DMS153 (cell line): Measurements from ENCODE around the gene KLK14.

Experiments
- DNase-seq: peaks from one replicate; lab custom pipeline; 2025; lab: John Stamatoyannopoulos, UW

Gene KLK14

DNA sequence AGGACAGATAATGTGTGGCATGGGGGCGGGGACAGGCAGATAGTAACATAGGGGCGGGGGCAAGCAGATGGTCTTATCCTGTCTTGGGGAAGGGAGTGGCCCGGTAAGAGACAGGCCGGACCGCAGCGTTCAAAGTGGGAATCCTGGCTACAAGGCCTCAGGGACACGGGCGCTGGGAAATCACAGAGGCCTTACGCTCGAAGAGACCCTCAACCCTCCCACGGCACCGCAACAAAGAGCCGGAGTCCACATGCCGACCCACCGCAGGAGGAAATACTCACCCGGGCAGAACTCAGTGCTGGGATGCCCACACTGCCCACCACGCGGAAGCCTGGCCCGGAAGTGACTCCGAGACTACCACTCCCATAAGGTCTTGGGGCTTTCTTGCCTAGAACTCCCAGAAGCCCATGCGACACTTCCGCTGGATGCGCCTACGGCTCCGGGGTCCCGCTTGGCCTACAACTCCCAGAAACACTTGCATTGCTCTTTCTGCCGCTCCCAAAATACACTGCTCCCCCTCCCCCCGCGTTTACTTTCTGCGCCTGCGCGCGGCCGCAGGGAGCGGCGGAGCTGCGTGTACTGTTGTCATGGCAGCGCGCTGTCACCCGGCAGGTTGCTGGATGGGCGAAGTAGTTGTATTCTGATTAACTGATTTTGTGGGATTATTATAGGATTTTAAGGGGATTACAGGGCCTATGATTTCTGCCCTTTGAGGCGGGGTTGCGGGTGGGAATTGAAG, 25.5 kb upstream of the KLK14 start, which contains the start of gene CTU1:
Gene CTU1, minus strand, starts transcription at position 344 of the 739 bp plus-strand sequence. CDS start 3,840 bp downstream, outside the sequence.
- DNase-seq = peak; percentile 98

DNA sequence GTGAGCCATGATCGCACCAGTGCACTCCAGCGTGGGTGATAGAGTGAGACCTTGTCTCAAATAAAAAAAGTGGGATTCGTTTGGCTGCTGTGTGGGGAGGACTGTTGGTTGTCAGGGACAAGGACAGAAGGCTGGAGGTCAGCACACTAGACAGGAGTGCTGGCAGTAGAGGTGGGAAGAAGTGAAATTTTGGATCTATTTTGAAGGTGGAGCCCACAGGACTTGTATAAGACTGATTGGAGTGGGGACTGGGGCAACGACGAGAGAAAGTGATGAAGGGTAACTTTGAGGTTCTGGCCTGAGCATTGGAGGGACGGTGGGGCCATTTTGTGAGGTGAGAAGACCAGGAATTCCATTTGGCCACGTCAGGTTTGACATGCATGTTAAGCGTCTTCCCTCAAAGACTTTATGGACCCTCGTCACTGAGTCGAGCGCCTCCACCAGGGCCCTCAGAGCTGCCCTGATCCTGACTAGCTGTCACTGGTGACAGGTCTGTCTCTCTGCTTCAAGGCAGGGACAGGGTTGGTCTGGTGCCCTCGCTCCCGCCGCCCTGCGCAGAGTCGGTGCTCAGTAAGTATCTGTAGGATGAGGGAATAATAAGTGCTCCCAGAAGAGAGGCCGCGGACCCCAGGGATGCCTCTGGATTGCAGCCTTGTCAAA, 24.8 kb upstream of the KLK14 start:
- no peak for DNase-seq

DNA sequence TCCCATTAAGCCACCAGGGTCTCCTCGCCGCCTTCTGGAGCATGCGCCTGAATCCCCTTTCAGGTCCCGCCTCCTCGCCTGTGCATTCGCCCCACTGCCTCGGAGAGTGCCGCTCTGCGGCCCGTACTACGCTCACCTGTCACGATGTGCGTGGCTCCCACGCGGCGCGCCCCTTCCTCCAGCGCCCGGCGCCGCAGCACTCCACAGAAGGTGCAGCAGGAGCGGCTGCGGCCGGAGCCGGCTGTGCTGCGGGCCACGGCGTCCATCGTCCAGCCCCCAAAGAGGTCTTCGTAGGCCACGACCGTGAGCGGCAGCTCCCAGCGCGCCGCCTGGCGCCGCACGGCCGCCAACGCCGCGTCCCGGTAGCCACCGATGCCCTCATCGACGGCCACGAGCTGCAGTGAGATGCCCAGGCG, 21.2 kb upstream of the KLK14 start:
- DNase-seq = no peak

DNA sequence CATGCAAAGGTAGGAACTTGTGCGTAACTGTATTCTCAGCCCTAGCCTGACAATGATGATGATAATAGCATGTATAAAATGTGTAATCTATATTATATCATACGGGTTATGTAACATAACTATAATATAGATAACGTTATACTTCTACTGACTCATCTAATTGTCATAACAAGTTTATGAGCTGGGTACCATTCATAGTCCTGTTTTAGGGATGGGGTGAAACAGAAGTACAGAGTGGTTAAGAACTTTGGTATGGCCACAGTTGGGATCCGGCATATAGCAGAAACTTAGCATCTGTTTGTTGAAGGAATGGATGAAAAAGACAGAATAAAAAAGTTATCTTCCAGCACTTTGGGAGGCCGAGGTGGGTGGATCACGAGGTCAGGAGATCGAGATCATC, 20.3 kb upstream of the KLK14 start:
- no peak for DNase-seq

DNA sequence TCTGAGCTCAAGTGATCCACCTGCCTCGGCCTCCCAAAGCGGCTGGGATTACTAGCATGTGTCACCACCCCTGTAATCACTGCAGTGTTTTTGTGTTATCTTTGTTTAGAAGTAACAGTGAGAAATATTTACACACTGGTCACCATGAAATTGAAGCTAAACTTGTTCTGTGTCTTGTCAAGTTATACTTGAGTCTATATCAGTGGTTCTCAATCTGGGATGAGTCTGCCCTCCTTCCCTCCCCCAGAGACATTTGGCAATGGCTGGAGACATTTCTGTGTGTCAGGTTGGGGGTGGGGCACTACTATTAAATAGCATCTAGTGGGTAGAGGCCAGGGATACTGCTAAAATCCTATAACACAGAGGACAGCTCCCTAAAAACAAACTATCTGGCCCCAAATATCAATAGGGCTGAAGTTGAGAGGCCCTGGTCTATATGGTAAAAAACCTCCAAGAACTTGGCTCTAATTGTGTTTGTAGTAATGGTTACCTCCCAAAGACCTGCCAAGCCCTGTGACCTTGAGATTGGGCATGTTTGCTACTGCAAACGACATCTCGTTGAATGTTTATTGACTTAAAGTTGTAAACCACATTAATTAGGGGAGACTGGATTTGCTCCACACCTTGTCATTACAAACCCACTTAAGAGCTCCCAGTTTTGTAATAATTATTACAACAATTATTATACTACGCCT, 18.6 kb upstream of the KLK14 start:
- DNase-seq = no peak

DNA sequence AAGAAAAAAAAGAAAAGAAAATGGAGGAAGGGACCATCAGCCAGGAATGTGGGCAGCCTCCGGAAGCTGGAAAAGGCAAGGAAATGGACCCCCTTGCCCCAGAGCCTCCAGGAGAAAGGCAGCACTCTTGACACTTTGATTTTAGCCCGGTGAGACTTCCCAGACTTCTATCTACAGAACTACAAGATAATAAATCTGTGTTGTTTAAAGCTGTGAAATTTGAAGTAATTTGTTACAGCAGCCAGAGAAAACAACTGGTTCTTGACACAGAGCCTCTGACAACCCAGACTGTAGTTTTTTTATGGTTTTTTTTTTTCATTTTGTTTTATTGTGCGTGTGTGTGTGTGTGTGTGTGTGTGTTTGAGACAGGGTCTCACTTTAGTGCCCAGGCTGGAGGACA, 17.9 kb upstream of the KLK14 start:
- DNase-seq = no peak

DNA sequence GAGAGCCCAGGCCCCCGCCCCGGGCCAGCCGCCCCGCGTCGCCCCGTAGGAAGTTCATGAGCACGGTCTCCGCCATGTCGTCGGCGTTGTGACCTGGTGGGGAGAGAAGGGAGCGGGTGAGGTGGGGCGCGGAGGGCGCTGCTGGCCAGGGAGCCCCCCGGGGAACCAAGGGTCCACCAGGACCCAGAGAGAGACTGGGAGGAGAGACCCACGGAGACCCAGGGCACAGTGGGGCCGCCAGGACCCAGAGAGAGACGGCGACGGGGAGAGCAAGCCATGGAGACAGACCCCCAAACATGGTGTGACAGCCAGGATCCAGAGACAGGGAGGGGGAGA, 16.3 kb upstream of the KLK14 start:
- DNase-seq = no peak

DNA sequence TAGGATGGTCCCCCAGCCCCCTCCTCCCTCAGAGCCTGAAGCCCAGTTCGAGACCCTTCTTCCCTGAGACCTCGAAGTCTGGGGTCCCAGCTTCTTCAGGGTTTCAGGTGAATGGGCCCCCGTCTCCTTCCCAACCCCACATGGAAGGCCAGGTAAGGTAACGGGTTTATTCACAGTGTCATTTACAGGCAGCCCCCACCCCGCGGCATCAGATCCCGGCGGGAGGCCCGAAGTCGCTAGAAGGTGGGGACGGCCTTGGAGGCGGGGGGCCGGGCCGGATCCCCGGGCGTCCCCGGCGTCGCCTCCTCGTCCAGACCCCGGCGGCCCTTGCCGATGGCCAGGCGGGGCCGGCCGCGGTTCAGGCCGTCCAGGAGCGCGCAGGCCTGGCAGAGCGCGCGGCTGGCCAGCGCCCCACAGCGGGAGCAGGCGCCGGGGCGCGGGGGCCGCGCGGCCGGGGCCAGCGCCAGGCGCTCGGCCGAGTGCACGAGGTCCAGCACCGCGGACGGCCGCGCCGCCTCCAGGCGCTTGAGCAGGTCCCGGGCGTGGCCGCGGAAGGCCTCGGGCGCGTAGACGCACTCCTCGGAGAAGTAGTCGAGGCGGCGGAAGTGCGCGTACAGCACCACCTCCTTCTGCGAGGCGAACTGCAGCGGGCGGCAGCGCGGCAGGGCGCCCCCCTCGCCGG, 15.8 kb upstream of the KLK14 start:
- no peak for DNase-seq

DNA sequence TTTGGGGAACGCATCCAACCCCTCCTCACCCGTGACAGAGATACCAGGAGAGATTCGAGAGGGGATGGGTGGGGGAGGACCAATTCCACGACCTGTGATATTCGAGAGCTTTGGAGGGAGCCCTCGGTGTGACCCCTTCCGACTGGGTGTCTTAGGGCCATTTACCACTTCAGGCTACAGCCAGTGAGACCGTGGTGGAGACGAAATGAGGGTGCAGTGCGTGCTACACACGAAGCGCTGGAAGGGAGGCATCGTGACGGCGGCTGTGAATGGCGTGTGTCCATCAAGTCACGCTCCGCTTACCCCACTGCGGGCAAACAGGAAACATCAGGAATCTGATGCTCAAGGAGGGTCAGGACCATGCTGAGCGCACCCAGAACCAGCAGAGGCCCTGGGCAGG, 15.1 kb upstream of the KLK14 start:
- no peak for DNase-seq

DNA sequence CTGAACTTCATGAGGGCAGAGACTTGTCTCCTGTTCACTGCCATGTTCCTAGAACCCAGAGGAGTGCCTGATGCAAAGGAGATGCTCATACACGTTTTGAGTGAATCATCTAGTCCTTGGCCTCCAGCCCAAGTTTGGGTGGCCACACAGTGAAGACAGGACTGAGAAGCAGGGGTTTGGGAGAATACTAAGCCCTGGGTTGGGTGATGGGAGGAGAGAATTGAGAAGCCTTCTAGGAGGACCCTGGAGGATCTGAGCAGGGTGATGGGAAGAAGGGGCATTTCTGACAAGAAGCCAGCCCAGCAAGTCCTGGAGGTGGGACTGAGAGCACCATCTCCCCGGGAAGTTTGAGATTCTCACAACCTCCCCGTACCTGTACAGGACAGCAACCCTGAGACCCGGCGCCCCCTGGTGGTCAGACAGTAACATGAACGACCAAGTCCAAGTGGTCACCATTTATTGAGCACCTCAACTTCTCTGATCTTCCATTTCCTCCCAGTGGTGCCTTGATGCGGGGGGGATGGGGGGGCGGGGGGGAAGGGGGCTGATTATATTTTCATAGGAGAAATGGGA, 14.6 kb upstream of the KLK14 start:
- peak; percentile 7 for DNase-seq

DNA sequence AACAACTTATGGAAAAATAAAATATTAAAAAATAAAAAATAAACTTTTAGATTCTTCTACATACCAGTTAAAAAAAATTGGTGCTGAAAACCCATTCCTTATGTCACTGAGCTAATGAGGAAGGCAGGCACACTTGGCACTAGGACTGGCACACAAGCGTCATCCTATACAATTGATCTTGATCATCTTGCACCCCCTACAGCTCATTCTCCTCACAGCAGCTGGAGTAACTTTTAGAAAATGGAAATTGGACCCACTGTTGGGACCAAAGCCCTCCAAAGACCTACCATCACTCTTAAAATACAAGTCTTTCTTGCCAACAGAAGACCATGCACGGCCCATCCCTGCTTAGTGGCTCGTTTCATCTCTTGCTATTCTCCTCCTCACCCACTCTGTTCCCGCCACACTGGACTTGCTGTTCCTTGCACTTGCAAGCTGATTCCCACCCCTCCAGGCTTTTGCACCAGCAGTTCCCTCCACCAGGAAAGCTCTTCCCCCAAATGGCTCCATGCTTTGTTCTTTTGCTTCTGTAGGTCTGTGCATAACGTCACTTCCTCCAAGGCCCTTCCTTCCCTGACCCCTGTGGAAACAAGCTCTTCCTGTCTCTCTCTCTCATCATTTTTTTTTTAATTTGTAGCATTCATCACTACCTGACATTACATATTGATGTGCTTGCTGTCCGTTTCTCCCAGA, 13.9 kb upstream of the KLK14 start:
- DNase-seq = peak; percentile 15

DNA sequence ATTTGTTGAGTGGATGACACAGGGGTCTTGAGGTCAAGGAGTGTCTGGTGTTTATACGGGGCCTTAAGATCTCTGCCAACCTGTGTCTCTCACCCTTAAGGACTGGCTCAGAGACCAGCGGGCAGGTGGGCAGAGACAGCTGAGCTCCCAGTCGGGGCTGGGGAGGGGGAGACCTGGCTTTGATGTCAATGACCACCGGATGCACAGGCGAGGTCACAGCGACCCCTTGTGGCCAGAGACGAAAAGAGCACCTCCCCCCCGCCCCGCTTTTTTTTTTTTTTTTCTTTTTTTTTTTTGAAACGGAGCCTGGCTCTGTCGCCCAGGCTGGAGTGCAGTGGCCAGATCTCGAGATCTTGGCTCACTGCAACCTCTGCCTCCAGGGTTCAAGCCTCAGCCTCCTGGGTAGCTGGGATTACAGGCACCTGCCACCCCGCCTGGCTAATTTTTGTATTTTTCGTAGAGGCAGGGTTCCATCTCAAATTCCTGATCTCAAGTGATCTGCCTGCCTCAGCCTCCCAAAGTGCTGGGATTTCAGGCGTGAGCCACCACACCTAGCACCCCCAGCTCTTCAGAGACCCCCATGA, 12.1 kb upstream of the KLK14 start:
- DNase-seq = no peak

DNA sequence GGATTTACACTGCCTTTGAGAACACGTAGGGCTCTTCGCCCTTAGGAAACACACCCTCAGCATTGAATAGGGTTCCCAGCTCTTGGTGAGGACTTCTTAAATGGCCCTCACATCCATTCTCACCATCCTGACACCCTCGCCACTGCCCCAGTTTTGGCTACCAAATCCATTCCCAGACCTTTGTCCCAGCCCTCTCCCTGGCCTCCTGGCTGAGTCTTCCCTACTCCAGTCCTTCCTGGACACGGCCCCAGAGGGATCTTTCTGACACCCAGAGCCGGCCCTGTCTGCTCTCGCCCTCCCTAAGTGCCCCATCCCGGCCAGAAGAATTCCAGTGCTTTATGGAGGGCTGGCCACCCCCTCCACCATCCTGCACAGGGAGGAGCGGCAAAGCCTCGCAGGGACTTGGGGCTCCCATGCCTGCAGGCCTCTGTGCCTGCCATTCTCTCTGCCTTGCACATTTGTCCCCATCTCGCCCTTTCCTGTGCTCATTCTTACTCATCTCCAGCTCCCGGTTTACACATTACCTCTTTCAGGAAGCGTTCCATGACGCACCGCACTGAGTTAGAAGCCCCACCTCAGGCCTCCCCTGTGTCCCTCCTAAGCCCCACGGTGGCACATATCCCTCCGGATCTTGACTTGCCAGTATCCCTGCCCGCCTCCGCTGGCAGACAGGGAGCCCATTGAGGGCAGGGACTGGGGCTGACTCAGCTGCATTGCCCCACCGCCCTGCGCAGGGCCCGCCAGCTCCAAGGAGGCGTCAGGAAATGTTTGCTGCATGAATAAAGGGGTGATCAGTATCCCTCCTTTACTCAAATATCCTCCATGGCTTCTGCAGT, 11.0 kb upstream of the KLK14 start:
- no peak for DNase-seq

DNA sequence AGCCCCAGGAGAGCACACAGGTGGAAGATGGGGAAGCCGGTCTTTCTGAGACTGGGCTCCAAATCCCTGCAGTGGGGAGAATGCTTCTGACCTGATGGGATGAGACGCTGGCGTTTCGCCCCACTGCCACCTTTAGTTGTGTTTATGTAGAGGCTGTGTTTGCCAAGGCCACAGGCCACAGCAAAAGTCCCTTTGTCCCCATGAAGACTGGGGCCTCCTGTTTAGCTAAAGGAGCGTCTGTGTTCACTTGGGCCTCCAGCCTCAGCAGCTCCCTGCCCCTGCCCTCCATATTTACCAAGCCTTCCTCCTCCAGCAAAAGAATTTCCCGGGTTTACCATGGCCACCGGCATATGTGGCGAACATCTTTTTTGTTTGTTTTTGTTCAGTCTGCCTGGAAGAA, 10.4 kb upstream of the KLK14 start:
- DNase-seq = peak; percentile 18

DNA sequence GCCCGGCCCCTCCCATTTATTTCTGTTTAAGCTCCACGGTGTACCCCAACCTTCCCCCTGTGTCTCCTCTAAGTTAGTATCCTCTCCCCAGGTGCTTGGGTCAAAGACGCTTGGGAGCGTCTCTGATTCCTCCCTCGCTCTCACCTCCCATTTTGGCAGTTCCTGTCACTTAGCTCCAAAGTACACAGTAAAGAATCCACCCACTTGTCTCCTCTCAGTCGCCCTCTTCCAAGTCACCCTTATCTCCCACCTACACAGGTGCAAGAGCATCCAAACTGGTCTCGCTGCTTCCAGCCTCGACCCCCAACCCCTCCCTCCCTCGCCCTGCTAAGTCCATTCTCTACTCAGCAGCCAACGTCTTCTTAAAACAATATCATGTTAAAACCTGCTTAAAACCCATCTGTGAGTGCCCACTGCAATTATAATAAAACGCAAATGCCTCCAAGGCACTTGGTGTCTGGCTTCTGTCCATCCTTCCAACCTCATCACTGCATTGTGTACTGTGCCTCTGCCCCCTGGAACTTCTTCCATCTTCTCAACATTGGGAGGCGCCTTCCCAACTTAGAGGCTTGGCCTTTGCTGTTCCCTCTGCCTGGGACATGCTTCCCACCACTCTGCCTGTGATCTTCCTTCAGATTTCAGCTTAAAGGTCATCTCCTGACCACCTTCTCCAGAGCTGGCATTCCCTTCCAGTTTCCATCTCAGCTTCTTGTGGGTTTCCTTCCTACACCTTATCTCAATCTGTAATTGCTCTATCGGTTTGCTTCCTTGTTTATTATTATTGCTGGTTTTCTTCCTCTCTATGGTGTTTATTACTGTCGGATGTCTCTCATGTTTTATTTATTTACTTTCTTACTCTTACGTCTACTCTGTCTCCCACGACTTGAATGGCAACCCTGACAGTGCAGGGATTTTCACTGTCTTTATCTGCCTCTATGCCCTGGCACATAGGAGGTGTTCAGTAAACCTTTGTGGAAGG, 9.5 kb upstream of the KLK14 start:
- DNase-seq = no peak

DNA sequence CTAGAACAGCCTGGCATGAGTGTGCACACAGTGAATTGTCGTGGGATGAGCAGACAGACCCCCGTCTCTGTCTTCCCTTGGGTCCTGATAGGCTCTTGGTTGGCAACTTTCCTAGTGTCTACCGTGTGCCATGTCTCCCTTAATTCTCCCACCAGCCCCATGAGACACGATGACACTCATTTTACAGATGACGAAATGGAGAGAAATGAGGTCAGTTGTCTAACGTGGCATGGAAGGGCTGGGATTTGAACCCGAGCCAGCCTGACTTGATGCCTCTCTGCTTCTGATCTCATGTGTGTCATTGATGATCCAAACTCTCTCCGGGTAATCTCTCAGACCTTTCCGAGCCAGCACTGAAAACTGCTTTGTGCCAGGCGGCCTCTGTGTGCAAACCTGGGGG, 8.4 kb upstream of the KLK14 start:
- DNase-seq = no peak

DNA sequence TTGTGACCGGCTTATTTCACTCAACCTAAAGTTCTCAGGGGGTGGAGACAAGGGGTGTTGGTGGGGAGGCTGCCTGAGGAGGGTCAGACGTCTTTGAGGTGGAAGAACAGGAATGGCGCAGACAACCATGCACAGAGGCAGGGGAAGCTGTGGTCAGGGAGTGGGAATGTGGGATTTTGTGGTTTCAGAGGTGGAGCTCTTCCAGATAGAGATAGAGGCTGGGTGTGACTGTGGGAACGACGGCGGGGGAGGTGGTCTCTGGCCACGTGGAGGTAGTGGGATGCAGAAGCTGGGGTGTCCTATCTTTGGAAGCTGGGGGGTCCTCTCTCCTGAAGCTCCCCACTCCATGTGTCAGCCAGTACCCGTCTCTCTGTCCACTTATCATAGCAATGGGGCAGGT, 7.8 kb upstream of the KLK14 start:
- DNase-seq = no peak

DNA sequence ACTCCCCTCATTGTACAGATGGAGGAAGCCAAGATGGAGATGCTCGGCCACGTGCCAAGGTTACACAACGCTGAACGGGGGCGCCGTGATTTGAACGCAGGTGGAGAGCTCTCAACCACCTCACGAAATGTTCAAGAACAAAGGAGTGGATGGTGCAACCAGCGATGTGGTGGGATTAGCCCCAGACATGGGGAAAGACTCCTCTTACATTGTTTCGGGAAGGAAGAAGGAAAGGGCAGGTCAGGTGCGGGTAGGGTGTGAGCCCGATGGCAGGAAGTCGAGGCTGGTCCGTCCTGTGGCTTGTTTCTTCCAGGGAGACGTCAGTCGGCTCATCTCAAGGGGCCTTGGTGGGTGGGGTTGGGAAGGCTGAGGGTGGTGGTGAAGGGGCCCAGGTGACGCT, 7.1 kb upstream of the KLK14 start:
- peak; percentile 54 for DNase-seq

DNA sequence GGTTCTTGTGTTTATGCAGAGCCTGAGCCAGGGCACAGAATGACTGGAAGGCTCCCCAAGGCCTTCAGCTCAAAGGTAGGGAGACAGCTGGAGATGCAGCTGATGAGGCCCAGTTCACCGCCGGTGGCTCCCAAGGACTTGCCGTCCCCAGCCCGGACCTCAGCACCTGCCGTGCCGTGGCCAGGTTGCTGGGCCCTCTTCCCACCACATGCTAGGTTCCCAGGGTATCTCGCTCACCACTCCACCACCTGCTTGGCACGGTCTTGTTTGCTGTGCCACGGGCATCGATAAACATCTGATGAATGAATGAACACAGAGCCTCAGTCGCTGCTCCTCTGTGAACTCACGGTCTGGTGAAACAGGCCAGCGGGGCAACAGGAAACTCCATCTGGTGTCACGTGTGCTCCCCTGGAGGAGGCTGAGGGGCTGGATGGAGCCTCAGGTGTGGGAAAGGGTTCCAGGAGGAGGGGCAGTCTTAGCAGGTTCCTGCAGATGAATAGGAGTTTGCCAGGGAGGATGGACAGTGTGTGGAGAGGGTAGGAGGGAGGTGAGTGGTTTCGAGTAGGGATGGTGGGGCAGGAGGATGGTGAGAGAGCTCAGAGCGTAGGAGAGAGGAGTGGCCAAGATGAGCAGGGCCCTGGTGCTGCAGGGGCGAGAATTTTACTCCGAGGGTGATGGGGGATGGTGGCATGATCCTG, 3.6 kb upstream of the KLK14 start:
- peak; percentile 72 for DNase-seq
